ENCODE data around the gene RAX.

- TF ChIP-seq CTCF (IDR thresholded peaks at IDR 0.05) (no peak), POLR2AphosphoS5 (IDR thresholded peaks at IDR 0.05) (no peak), POLR2A (IDR thresholded peaks at IDR 0.05) (no peak)
These were observed 5.5 kb upstream of the RAX start for GRCh38 chr18:59278793-59279192.
